HG02981 (cell line): ENCODE measurements around the gene GFPT2.

Experiments used
- ATAC-seq: cut with Tn5 transposase; IDR thresholded peaks from one replicate; pipeline ENCODE4 v1.9.1; 2021; ENCODE audit warnings: mild to moderate bottlenecking, moderate library complexity; ENCODE audit not compliant: unreplicated experiment

GFPT2 gene

GRCh38 chr5:180352116-180353047 is 754 bp downstream of the GFPT2 start:
- ATAC-seq, result no peak

GRCh38 chr5:180350711-180351465 is 2.2 kb downstream of the GFPT2 start:
- no peak for ATAC-seq

GRCh38 chr5:180350296-180350695 is 2.8 kb downstream of the GFPT2 start:
- ATAC-seq, result no peak

- no peak for ATAC-seq
Observed at GRCh38 chr5:180349391-180349790, 3.7 kb downstream of the GFPT2 start.

GRCh38 chr5:180348336-180348735 is 4.8 kb downstream of the GFPT2 start:
- no peak for ATAC-seq

GRCh38 chr5:180347702-180348101 is 5.4 kb downstream of the GFPT2 start:
- no peak for ATAC-seq

GRCh38 chr5:180346358-180346757 is 6.8 kb downstream of the GFPT2 start:
- no peak for ATAC-seq

- ATAC-seq, result no peak
Observed at GRCh38 chr5:180345781-180346180, 7.4 kb downstream of the GFPT2 start.

- ATAC-seq, result no peak
Observed at GRCh38 chr5:180345186-180345585, 8.0 kb downstream of the GFPT2 start.

GRCh38 chr5:180344696-180344999 is 8.5 kb downstream of the GFPT2 start:
- no peak for ATAC-seq

- ATAC-seq, result no peak
Observed at GRCh38 chr5:180343831-180344695, 9.1 kb downstream of the GFPT2 start.

- no peak for ATAC-seq
Observed at GRCh38 chr5:180343110-180343830, 9.9 kb downstream of the GFPT2 start.

- ATAC-seq, result no peak
Observed at GRCh38 chr5:180341595-180341994, 11.5 kb downstream of the GFPT2 start.

- no peak for ATAC-seq
Observed at GRCh38 chr5:180340856-180341255, 12.3 kb downstream of the GFPT2 start.

- no peak for ATAC-seq
Observed at GRCh38 chr5:180339583-180340183, 13.5 kb downstream of the GFPT2 start.

GRCh38 chr5:180338001-180338707 is 15.0 kb downstream of the GFPT2 start:
- ATAC-seq, result no peak

GRCh38 chr5:180336234-180337020 is 16.7 kb downstream of the GFPT2 start:
- ATAC-seq, result no peak

- no peak for ATAC-seq
Observed at GRCh38 chr5:180335614-180336233, 17.4 kb downstream of the GFPT2 start.
